Adrenal gland (tissue), 12 donors: Measurements from ENCODE around the gene MED12. TPM values are rescaled to one million over a fixed set of nuclear protein-coding genes. Genes with fewer than 3 reads are reported as not detected.

Experiments used
- DNase-seq, 7 donors: peaks; one replicate each; pipeline ENCODE4 v3.0.0-alpha.2; 2019 to 2020
- H3K27ac ChIP-seq, 5 donors: fragments of 200-600 bp; sonication (generic) in 4 of 5; 1 replicate in 3 of 5; 2 replicates in 2 of 5; pipeline versions ENCODE4 v1.5.1 to v1.8.0; 2016 to 2020; ENCODE audit warnings: mild to moderate bottlenecking in 1 of 5
- H3K27me3 ChIP-seq: fragments of 200-600 bp; 2 replicates; pipeline ENCODE4 v1.8.0; 2021
- H3K36me3 ChIP-seq, 2 donors: fragments of 200-600 bp; replicated peaks in 1 of 2; 1 replicate in 1 of 2; 2 replicates in 1 of 2; pipeline versions ENCODE4 v1.5.1 to v1.8.0; 2018 to 2022
- H3K4me1 ChIP-seq, 2 donors: fragments of 200-600 bp; replicated peaks in 1 of 2; 1 replicate in 1 of 2; 2 replicates in 1 of 2; pipeline versions ENCODE4 v1.5.1 to v1.8.0; 2018 to 2021
- H3K4me3 ChIP-seq, 4 donors: fragments of 200-600 bp; sonication (generic) in 3 of 4; one replicate each; pipeline ENCODE4 v1.5.1; 2016 to 2018
- H3K9me3 ChIP-seq, 3 donors: fragments of 200-600 bp; sonication (generic) in 1 of 3; replicated peaks in 1 of 3; 1 replicate in 2 of 3; 2 replicates in 1 of 3; pipeline versions ENCODE4 v1.5.1 to v1.8.0; 2016 to 2021
- CTCF ChIP-seq, 6 experiments: fragments of 450-650 bp in 4 of 6; fragments of 200-600 bp in 2 of 6; sonication (generic) in 1 of 6; IDR thresholded peaks; 1 replicate in 5 of 6; 2 replicates in 1 of 6; pipeline versions ENCODE4 v1.5.1 to v1.8.0; 2016 to 2021; ENCODE audit warnings: antibody characterized with exemption in 6 of 6, mild to moderate bottlenecking in 2 of 6, moderate library complexity in 1 of 6
- POLR2A ChIP-seq, 2 donors: fragments of 450-650 bp; IDR thresholded peaks; one replicate each; pipeline ENCODE4 v1.6.1; 2017; ENCODE audit warnings: antibody characterized with exemption in 2 of 2, mild to moderate bottlenecking in 2 of 2, moderate library complexity in 1 of 2
- WGBS, 4 donors: extraction: QIAGEN DNeasy Blood & Tissue Kit in 2 of 4; methylation state at CpG; one replicate each; pipeline versions ENCODE4 v1.1.5 to v1.1.7; 2013 to 2017; 5-methylcytosine and 5-hydroxymethylcytosine counted together
- intact Hi-C, 2 donors: fragments of 100-400 bp; cut with DNase I; formaldehyde crosslinking; loops; one replicate each; pipeline versions ENCODE4 v1.14.1 to v1.15.0; 2022 to 2023
- polyA plus RNA-seq, 3 donors: library from polyadenylated mRNA; stranded (reverse); fragments of 200-250 nt in 2 of 3; fragments of 350-450 nt in 1 of 3; fragmentation: Illumina TruSeq in 1 of 3; extraction: RNeasy Lipid Tissue Mini Kit (QIAGEN cat#74804) in 1 of 3; gene quantifications; one replicate each; pipeline ENCODE4 v1.2.3, GENCODE V29; 2013 to 2014
- total RNA-seq, 9 donors: library from RNA; depleted of rRNA in 4 of 9; stranded (reverse); fragments of >200 nt in 4 of 9; fragments of 120-200 nt in 1 of 9; fragmentation: NEBNext Ultra II Directional in 1 of 9; extraction: Animal tissue kit (Norgen Biotek cat#: 25700) in 1 of 9; gene quantifications; one replicate each; pipeline versions ENCODE4 v1.1.0 to v1.2.4, GENCODE V29; 2013 to 2023
- donor health status: healthy with polysubstance abuse.
- donor health status: Bipolar disorder and iron deficiency.
- donor health status: DM: yes; HTN: yes; CAD: no.
- donor health status: DM: no; HTN: no; CAD: no.
- donor health status: DM: no; HTN: no; CAD: no.
- donor health status: DM: yes; HTN: yes; CAD: no.

Gene MED12
- total and polyA plus RNA-seq, 12 donors = 34.0 to 107 (median 78.4) TPM

GRCh38 chrX:71182871-71183270 lies 64.5 kb downstream of the MED12 start:
- peak overlapping the region in 1 of 4 donors; percentile 33 for H3K4me3 ChIP-seq
- H3K4me1 ChIP-seq = peaks cover 5 to 6% of the 10 kb centered on the region in 2 donors
- 29 to 56% (median 47%) methylated on average over 2 of the region's 2 CpGs for WGBS, 4 donors
- H3K36me3 ChIP-seq = no peaks in the 10 kb centered on the region
- TF ChIP-seq CTCF (IDR thresholded peaks at IDR 0.05) (no peak), POLR2A (IDR thresholded peaks at IDR 0.05) (no peak)
- no peaks in the 10 kb centered on the region for H3K27me3 ChIP-seq
- no peak for DNase-seq
- intact Hi-C loops = loop anchor here in 1 of 2 donors (10.0 kb wide), 1 partner anchor 198 kb away; no protein-coding TSS in a partner anchor
- no peaks in the 10 kb centered on the region for H3K9me3 ChIP-seq
- peak overlapping the region in 3 of 5 donors; percentile 68 to 84 (median 83) for H3K27ac ChIP-seq

- TF ChIP-seq CTCF (IDR thresholded peaks at IDR 0.05) (no peak), POLR2A (IDR thresholded peaks at IDR 0.05) (no peak)
- Histone ChIP-seq H3K4me1 (peaks cover under 1 to 3% of the 10 kb centered on the region in 2 donors), H3K36me3 (no peaks in the 10 kb centered on the region), H3K4me3 (no peak overlapping the region), H3K27ac (no peak overlapping the region), H3K27me3 (no peaks in the 10 kb centered on the region), H3K9me3 (no peaks in the 10 kb centered on the region)
- WGBS, 4 donors = 60 to 78% (median 62%) methylated on average over 5 to 6 of the region's 6 CpGs
- intact Hi-C loops = loop anchor here in 1 of 2 donors (10.0 kb wide), 1 partner anchor 199 kb away; no protein-coding TSS in a partner anchor
- no peak for DNase-seq
These were observed 64.9 kb downstream of the MED12 start for GRCh38 chrX:71183341-71183740.

DNA sequence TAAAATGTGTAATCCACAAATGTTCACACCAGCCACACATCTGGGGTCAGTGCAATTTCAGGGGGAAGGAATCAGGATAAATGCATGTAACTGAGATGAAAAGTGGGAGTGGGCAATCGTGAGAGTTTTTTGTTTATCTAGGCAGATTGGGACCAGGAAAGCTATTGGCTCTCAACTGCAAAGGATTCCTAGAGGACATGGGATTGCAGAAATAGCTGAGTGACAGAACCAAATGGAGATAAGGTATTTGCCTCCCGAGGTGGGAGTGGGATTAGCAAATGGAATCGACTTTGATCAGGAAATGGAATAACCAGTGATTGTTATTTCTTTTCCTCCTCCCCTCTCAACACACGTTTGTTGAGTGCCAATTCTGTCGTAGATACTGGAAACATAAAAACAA lies 65.7 kb downstream of the MED12 start:
- no peak for DNase-seq
- no peak for TF ChIP-seq CTCF (IDR thresholded peaks at IDR 0.05)
- TF ChIP-seq POLR2A (IDR thresholded peaks at IDR 0.05) = no peak
- no peak overlapping the region for H3K27ac ChIP-seq
- no peaks in the 10 kb centered on the region for H3K27me3 ChIP-seq
- no peak overlapping the region for H3K4me3 ChIP-seq
- intact Hi-C loops = loop anchor here in 1 of 2 donors (10.0 kb wide), 1 partner anchor 199 kb away; no protein-coding TSS in a partner anchor
- peaks cover 0 to 3% of the 10 kb centered on the region in 2 donors for H3K4me1 ChIP-seq
- WGBS, 4 donors = 45 to 60% (median 54%) methylated on average over 5 of the region's 5 CpGs
- no peaks in the 10 kb centered on the region for H3K36me3 ChIP-seq
- H3K9me3 ChIP-seq = no peaks in the 10 kb centered on the region

DNA sequence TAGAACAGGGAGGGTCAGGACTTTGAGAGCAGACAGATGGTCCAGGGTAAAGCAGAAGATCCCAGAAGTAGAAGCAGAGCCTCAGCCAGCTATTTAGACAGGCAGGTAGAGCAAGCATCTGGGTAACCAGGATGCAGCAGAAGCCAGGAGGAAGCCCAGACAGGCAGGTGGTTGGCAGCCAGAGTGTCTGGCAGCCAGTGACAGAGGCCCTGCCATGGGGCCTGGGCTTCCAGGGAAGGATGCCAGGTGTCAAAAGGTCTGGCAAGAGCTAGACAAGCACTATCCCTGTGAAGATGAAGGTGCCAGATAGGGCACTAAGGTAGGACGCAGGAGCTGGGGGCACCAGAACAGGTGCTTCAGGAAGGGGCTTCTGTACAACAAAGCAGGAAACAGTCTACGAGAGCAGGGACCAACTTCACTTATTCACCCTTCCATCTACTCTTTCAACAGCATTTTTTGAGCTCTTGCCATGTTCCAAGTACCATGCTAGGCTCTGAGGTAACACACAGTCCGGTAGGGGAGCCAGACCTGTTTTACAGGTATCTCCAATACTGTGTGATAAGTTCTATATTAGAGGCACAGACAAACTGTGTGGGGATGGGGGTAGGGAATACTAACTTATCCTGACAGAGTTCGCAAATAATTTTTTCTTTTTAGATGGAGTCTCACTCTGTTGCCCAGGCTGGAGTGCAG lies 66.6 kb downstream of the MED12 start:
- TF ChIP-seq CTCF (IDR thresholded peaks at IDR 0.05) (no peak), POLR2A (IDR thresholded peaks at IDR 0.05) (no peak)
- Histone ChIP-seq H3K9me3 (no peaks in the 10 kb centered on the region), H3K4me3 (no peak overlapping the region), H3K27ac (no peak overlapping the region), H3K4me1 (peaks cover 0 to 3% of the 10 kb centered on the region in 2 donors), H3K36me3 (no peaks in the 10 kb centered on the region), H3K27me3 (no peaks in the 10 kb centered on the region)
- intact Hi-C loops = loop anchor here in 1 of 2 donors (10.0 kb wide), 1 partner anchor 200 kb away; no protein-coding TSS in a partner anchor
- 68 to 89% (median 85%) methylated on average over 4 of the region's 4 CpGs for WGBS, 4 donors
- DNase-seq = no peak
